Psoas muscle (tissue), 8 donors: ENCODE measurements around the gene BOLA2B. TPM values are rescaled to one million over a fixed set of nuclear protein-coding genes. Genes with fewer than 3 reads are reported as not detected.
"Not testable (repeated sequence)": the region's sequence is repeated elsewhere in the genome, so short reads cannot be mapped to it uniquely, and the experiment has no call there.

ENCODE experiments used
- ATAC-seq, 4 donors: fragments of 200-7000 bp; cut with Tn5 transposase; one replicate each; pipeline ENCODE4 v1.9.1; 2020; ENCODE audit warnings: moderate library complexity in 3 of 4, mild to moderate bottlenecking in 2 of 4
- DNase-seq, 2 donors: peaks; one replicate each; pipeline ENCODE4 v3.0.0-alpha.2; 2020
- H3K27ac ChIP-seq: fragments of 200-600 bp; one replicate; pipeline ENCODE4 v1.8.0; 2022
- H3K27me3 ChIP-seq, 3 donors: fragments of 200-600 bp in 1 of 3; one replicate each; pipeline versions ENCODE4 v1.6.1 to v1.8.0; 2013 to 2022; ENCODE audit warnings: low read length in 2 of 3, mild to moderate bottlenecking in 2 of 3, moderate library complexity in 1 of 3; ENCODE audit not compliant: insufficient read depth in 3 of 3
- H3K36me3 ChIP-seq, 2 donors: fragments of 200-600 bp in 1 of 2; one replicate each; pipeline versions ENCODE4 v1.6.1 to v1.8.0; 2013 to 2022; ENCODE audit warnings: low read depth in 1 of 2, mild to moderate bottlenecking in 1 of 2, moderate library complexity in 1 of 2; ENCODE audit not compliant: insufficient read depth in 1 of 2
- H3K4me1 ChIP-seq: fragments of 200-600 bp; one replicate; pipeline ENCODE4 v1.8.0; 2022
- H3K4me3 ChIP-seq: fragments of 200-600 bp; one replicate; pipeline ENCODE4 v1.8.0; 2022; ENCODE audit warnings: mild to moderate bottlenecking
- H3K9me3 ChIP-seq: fragments of 200-600 bp; one replicate; pipeline ENCODE4 v1.8.0; 2022
- WGBS, 3 donors: extraction: QIAGEN DNeasy Blood & Tissue Kit; methylation state at CpG; one replicate each; pipeline versions ENCODE4 v1.1.6 to v1.1.7; 2013; 5-methylcytosine and 5-hydroxymethylcytosine counted together
- intact Hi-C, 2 donors: fragments of 100-400 bp; cut with DNase I; formaldehyde crosslinking; loops; one replicate each; pipeline versions ENCODE4 v1.11.0 to v1.14.2; 2022
- polyA plus RNA-seq, 3 donors: library from polyadenylated mRNA; stranded (reverse); fragments of 200-250 nt; gene quantifications; one replicate each; pipeline ENCODE4 v1.2.3, GENCODE V29; 2013
- total RNA-seq, 4 donors: library from RNA; stranded (reverse); fragmentation: NEBNext Ultra II Directional in 2 of 4; extraction: Animal tissue kit (Norgen Biotek cat#: 25700) in 2 of 4; gene quantifications; one replicate each; pipeline versions ENCODE4 v1.2.1 to v1.2.4, GENCODE V29; 2021 to 2023
- TF ChIP-seq, protein P1 (sequence below): fragments of 200-600 bp; IDR thresholded peaks from one replicate; pipeline ENCODE4 v1.8.0; 2022; ENCODE audit warnings: antibody characterized with exemption
- donor health status: healthy with polysubstance abuse.
- donor health status: DM: no; HTN: no; CAD: no; lungs with moderate emphysema.
- donor health status: Bipolar disorder and iron deficiency.
- donor health status: healthy.
- donor health status: DM: yes; HTN: yes; CAD: no.
- donor health status: DM: no; HTN: no; CAD: no.
- donor health status: DM: no; HTN: no; CAD: no.
- donor health status: DM: yes; HTN: yes; CAD: no.

The BOLA2B gene
- total and polyA plus RNA-seq, 7 donors = 54.0 to 700 (median 69.1) TPM

- peak overlapping the region; percentile 57 for H3K4me3 ChIP-seq
- 7 to 11% (median 11%) methylated on average over 12 to 18 of the region's 60 CpGs for WGBS, 3 donors
- H3K4me1 ChIP-seq, intact Hi-C loops, H3K27ac ChIP-seq, H3K27me3 ChIP-seq, H3K9me3 ChIP-seq, H3K36me3 ChIP-seq: not testable (repeated sequence)
- ATAC-seq = peak; percentile 54 to 69 (median 66)
- peak in 1 of 2 donors; percentile 55 for DNase-seq
Observed at GRCh38 chr16:30194172-30194925, 883 bp upstream of the BOLA2B start.

DNA sequence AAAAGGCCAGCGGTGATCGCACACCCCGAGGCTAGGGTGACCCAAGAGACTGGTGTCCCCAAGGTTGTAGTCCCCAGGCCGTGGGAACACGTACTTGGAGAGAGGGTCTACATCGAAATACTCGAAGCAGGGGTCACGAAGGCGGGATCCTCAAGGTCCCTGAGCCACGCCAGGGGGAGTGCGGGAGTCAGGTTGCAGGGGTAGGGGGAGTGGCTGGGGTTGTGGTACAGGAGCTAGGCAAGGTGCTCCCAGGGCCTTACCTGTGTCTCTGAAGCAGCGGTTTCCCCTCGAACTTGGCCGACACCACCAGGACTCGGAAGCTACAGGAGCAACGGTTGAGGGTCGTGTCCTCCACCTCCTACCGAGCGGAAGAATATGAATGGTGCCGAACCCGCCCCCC is 368 bp downstream of the BOLA2B start:
- peak; percentile 2 to 21 (median 14) for ATAC-seq
- WGBS, 3 donors = no CpG with 5 or more reads among the region's 21 CpGs
- H3K4me3 ChIP-seq, intact Hi-C loops, H3K9me3 ChIP-seq, H3K27ac ChIP-seq, H3K27me3 ChIP-seq, DNase-seq, H3K4me1 ChIP-seq, H3K36me3 ChIP-seq: not testable (repeated sequence)

DNA sequence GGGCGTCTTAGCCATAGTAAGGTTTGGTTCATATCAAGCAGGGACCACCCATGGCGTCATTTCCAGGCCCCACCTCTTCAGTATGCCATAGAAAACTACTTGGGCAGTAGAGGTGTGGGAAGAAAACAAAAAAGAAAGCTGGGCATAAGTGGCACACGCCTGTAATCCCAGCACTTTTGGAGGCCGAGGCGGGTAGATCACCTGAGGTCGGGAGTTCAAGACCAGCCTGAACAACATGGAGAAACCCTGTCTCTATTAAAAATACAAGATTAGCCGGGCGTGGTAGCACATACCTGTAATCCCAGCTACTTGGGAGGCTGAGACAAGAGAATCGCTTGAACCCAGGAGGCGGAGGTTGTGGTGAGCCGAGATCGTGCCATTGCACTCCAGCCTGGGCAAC is 2.3 kb downstream of the BOLA2B start:
- H3K4me1 ChIP-seq, H3K4me3 ChIP-seq, H3K9me3 ChIP-seq, H3K36me3 ChIP-seq, H3K27me3 ChIP-seq, intact Hi-C loops, H3K27ac ChIP-seq, ATAC-seq: not testable (repeated sequence)
- 94 to 100% (median 95%) methylated on average over 3 to 5 of the region's 12 CpGs for WGBS, 3 donors
- peak in 1 of 2 donors; percentile 26 for DNase-seq

DNA sequence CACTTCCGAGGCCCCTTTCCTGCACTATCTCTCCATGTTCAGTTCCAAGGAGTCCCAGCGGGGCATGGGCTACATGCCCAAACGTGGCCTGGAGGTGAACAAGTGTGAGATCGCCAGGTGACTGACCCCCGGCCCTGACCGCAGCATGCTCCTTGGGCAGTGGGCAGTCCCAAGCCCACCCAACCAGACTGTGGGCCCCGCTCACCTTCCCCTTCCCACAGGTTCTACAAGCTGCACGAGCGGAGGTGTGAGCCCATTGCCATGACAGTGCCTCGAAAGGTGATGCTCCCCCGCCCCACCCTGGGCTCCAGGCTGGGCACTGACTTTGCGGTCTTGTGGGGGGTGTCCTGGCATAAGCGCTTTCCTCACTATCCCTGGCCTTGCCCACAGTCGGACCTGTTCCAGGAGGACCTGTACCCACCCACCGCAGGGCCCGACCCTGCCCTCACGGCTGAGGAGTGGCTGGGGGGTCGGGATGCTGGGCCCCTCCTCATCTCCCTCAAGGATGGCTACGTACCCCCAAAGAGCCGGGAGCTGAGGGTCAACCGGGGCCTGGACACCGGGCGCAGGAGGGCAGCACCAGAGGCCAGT is 5.4 kb downstream of the BOLA2B start:
- H3K4me1 ChIP-seq = peaks cover 4% of the 10 kb centered on the region
- no peaks in the 10 kb centered on the region for H3K27me3 ChIP-seq
- no peak for ATAC-seq
- no peaks in the 10 kb centered on the region for H3K36me3 ChIP-seq
- H3K4me3 ChIP-seq = no peak overlapping the region
- peak in 1 of 2 donors; percentile 49 for DNase-seq
- intact Hi-C loops = no loop called here
- whole genome bisulfite sequencing, 3 donors = 90 to 94% (median 92%) methylated on average over 22 to 23 of the region's 23 CpGs
- H3K27ac ChIP-seq = no peak overlapping the region
- no peaks in the 10 kb centered on the region for H3K9me3 ChIP-seq
- TF ChIP-seq, protein P1, sequence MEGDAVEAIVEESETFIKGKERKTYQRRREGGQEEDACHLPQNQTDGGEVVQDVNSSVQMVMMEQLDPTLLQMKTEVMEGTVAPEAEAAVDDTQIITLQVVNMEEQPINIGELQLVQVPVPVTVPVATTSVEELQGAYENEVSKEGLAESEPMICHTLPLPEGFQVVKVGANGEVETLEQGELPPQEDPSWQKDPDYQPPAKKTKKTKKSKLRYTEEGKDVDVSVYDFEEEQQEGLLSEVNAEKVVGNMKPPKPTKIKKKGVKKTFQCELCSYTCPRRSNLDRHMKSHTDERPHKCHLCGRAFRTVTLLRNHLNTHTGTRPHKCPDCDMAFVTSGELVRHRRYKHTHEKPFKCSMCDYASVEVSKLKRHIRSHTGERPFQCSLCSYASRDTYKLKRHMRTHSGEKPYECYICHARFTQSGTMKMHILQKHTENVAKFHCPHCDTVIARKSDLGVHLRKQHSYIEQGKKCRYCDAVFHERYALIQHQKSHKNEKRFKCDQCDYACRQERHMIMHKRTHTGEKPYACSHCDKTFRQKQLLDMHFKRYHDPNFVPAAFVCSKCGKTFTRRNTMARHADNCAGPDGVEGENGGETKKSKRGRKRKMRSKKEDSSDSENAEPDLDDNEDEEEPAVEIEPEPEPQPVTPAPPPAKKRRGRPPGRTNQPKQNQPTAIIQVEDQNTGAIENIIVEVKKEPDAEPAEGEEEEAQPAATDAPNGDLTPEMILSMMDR = no peak

DNA sequence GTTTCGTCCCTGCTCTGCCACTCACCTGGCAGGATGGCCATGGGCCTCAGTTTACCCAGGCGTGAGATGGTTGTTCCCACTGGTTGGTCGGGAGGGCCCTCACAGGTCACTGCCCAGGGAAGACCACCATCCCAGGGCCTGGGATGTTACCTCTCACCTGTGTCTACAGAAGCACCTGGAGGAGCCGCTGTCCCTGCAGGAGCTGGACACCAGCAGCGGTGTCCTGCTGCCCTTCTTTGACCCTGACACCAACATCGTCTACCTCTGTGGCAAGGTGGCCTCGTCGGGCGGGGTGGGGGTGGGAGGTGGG is 6.0 kb downstream of the BOLA2B start:
- DNase-seq (no peak), ATAC-seq (no peak)
- intact Hi-C loops = no loop called here
- TF ChIP-seq, protein P1 = no peak
- H3K36me3 ChIP-seq = no peaks in the 10 kb centered on the region
- WGBS, 3 donors = 72 to 88% (median 80%) methylated on average over 7 to 9 of the region's 9 CpGs
- H3K4me1 ChIP-seq = peaks cover 4% of the 10 kb centered on the region
- H3K9me3 ChIP-seq = no peaks in the 10 kb centered on the region
- H3K27me3 ChIP-seq = no peaks in the 10 kb centered on the region
- H3K4me3 ChIP-seq = no peak overlapping the region
- H3K27ac ChIP-seq = no peak overlapping the region

DNA sequence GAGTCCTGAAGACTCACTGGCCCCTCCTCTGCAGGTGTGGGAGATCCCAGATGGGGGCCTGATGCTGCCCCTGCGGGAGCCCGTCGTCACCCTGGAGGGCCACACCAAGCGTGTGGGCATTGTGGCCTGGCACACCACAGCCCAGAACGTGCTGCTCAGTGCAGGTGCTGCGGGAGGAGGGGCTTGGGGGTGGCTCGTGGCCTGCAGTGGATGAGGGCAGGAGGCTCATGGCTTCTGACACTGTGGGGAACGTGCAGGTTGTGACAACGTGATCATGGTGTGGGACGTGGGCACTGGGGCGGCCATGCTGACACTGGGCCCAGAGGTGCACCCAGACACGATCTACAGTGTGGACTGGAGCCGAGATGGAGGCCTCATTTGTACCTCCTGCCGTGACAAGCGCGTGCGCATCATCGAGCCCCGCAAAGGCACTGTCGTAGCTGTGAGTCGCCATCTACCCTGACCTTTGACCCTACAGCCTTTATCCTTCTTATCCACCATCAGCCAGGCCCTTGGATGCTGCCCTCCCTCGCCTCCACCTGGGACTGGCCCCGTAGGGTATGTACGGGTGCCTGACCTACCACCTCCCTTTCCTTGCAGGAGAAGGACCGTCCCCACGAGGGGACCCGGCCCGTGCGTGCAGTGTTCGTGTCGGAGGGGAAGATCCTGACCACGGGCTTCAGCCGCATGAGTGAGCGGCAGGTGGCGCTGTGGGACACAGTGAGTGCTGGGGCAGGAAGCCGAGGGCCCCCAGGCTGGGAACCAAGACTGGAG is 6.5 kb downstream of the BOLA2B start:
- H3K27me3 ChIP-seq = no peaks in the 10 kb centered on the region
- no peaks in the 10 kb centered on the region for H3K9me3 ChIP-seq
- DNase-seq (peak; percentile 78 to 89), ATAC-seq (peak; percentile 31 to 64 (median 47))
- TF ChIP-seq, protein P1 = peak; percentile 49
- H3K36me3 ChIP-seq = no peaks in the 10 kb centered on the region
- H3K4me3 ChIP-seq = peak overlapping the region; percentile 11
- 58 to 61% (median 58%) methylated on average over 35 to 36 of the region's 36 CpGs for whole genome bisulfite sequencing, 3 donors
- intact Hi-C loops = no loop called here
- H3K4me1 ChIP-seq = peaks cover 4% of the 10 kb centered on the region
- H3K27ac ChIP-seq = no peak overlapping the region
